GM23338 (cell line): ENCODE data around the gene GFI1B. TPM values are rescaled to one million over a fixed set of nuclear protein-coding genes. Genes with fewer than 3 reads are reported as not detected.
A peak's percentile ranks its signal among the peaks of the same experiment; 100 is the strongest.

Source experiments
- ATAC-seq: fragments of 200-7000 bp; cut with Tn5 transposase; 3 replicates; pipeline ENCODE4 v1.9.1; 2020
- DNase-seq: peaks from one replicate; pipeline ENCODE4 v3.0.0-alpha.2; 2015; ENCODE audit warnings: low spot score
- H2AFZ ChIP-seq: fragments of 200-600 bp; sonication (generic); 2 replicates; pipeline ENCODE4 v1.8.0; 2016; ENCODE audit warnings: antibody characterized with exemption, mild to moderate bottlenecking, moderate library complexity
- H3F3A ChIP-seq: fragments of 200-600 bp; sonication (generic); replicated peaks from 2 replicates; pipeline ENCODE4 v1.8.0; 2017; ENCODE audit warnings: antibody characterized with exemption, mixed run types, low read depth
- H3K27ac ChIP-seq: fragments of 200-600 bp; sonication (generic); 2 replicates; pipeline ENCODE4 v1.6.1; 2016; ENCODE audit warnings: low read depth
- H3K27me3 ChIP-seq: fragments of 200-600 bp; sonication (generic); 2 replicates; pipeline ENCODE4 v1.8.0; 2016; ENCODE audit warnings: mild to moderate bottlenecking, mixed run types, moderate library complexity; ENCODE audit not compliant: insufficient read depth
- H3K36me3 ChIP-seq: fragments of 200-600 bp; sonication (generic); 2 replicates; pipeline ENCODE4 v1.8.0; 2016; ENCODE audit warnings: mild to moderate bottlenecking; ENCODE audit not compliant: insufficient read depth
- H3K4me1 ChIP-seq: fragments of 200-600 bp; sonication (generic); 2 replicates; pipeline ENCODE4 v1.8.0; 2016; ENCODE audit warnings: mild to moderate bottlenecking, moderate library complexity; ENCODE audit not compliant: insufficient read depth
- H3K4me2 ChIP-seq: fragments of 200-600 bp; sonication (generic); 2 replicates; pipeline ENCODE4 v1.7.1; 2017; ENCODE audit warnings: mixed run types
- H3K4me3 ChIP-seq: fragments of 200-600 bp; sonication (generic); 2 replicates; pipeline ENCODE4 v1.6.1; 2016; ENCODE audit warnings: mixed run types
- H3K79me2 ChIP-seq: fragments of 200-600 bp; sonication (generic); replicated peaks from 2 replicates; pipeline ENCODE4 v1.8.0; 2017; ENCODE audit warnings: mild to moderate bottlenecking; ENCODE audit not compliant: insufficient read depth
- H3K9me2 ChIP-seq: fragments of 200-600 bp; sonication (generic); 2 replicates; pipeline ENCODE4 v1.8.0; 2017; ENCODE audit not compliant: insufficient read depth
- H4K20me1 ChIP-seq: fragments of 200-600 bp; sonication (generic); replicated peaks from 2 replicates; pipeline ENCODE4 v1.8.0; 2017; ENCODE audit warnings: mild to moderate bottlenecking; ENCODE audit not compliant: insufficient read depth
- H3K27ac Mint-ChIP-seq: 2 replicates; pipeline ENCODE4 v1.8.0; 2020; ENCODE audit warnings: inconsistent platforms, mild to moderate bottlenecking, moderate library complexity, mixed read lengths
- H3K27me3 Mint-ChIP-seq: 3 replicates; pipeline ENCODE4 v1.8.0; 2022; ENCODE audit warnings: low read depth, mild to moderate bottlenecking, moderate library complexity, mixed read lengths, inconsistent platforms; ENCODE audit not compliant: insufficient read depth, poor library complexity
- H3K36me3 Mint-ChIP-seq: 3 replicates; pipeline ENCODE4 v1.8.0; 2021; ENCODE audit warnings: low read depth, mild to moderate bottlenecking, inconsistent platforms, moderate library complexity, mixed read lengths
- H3K4me1 Mint-ChIP-seq: 3 replicates; pipeline ENCODE4 v1.8.0; 2020; ENCODE audit warnings: mild to moderate bottlenecking, inconsistent platforms, mixed read lengths
- H3K4me3 Mint-ChIP-seq: 3 replicates; pipeline ENCODE4 v1.8.0; 2021; ENCODE audit warnings: moderate library complexity, mild to moderate bottlenecking, inconsistent platforms, mixed read lengths
- H3K9me3 Mint-ChIP-seq: 3 replicates; pipeline ENCODE4 v1.8.0; 2020; ENCODE audit warnings: moderate library complexity, mild to moderate bottlenecking, inconsistent platforms, mixed read lengths
- CREB1 ChIP-seq: fragments of 250-450 bp; sonication (Bioruptor Pico); IDR thresholded peaks from 2 replicates; pipeline ENCODE4 v1.5.0; 2020; ENCODE audit warnings: low read depth, mild to moderate bottlenecking, moderate library complexity
- ETS1 ChIP-seq: IDR thresholded peaks from 2 replicates; pipeline ENCODE4 v1.6.1; 2016; ENCODE audit warnings: antibody characterized with exemption
- EZH2 ChIP-seq: fragments of 200-600 bp; sonication (generic); IDR thresholded peaks from one replicate; pipeline ENCODE4 v1.8.0; 2017; ENCODE audit warnings: antibody characterized with exemption, mild to moderate bottlenecking, low read depth; ENCODE audit not compliant: unreplicated experiment
- EZH2phosphoT487 ChIP-seq: fragments of 200-600 bp; sonication (generic); IDR thresholded peaks from one replicate; pipeline ENCODE4 v1.8.1; 2018; ENCODE audit warnings: antibody characterized with exemption; ENCODE audit not compliant: unreplicated experiment
- JUNB ChIP-seq: IDR thresholded peaks from one replicate; pipeline ENCODE4 v1.6.1; 2016; ENCODE audit warnings: antibody characterized with exemption; ENCODE audit not compliant: unreplicated experiment
- NANOG ChIP-seq: IDR thresholded peaks from 2 replicates; pipeline ENCODE4 v1.6.1; 2016; ENCODE audit warnings: antibody characterized with exemption, borderline replicate concordance
- POLR2AphosphoS5 ChIP-seq: IDR thresholded peaks from 2 replicates; pipeline ENCODE4 v1.6.1; 2016; ENCODE audit warnings: antibody characterized with exemption, low read depth
- REST ChIP-seq: IDR thresholded peaks from one replicate; pipeline ENCODE4 v1.6.1; 2018; ENCODE audit warnings: antibody characterized with exemption; ENCODE audit not compliant: unreplicated experiment
- STAT1 ChIP-seq: IDR thresholded peaks from one replicate; pipeline ENCODE4 v1.6.1; 2016; ENCODE audit warnings: antibody characterized with exemption; ENCODE audit not compliant: unreplicated experiment
- ZNF114 ChIP-seq: fragments of 250-450 bp; sonication (Bioruptor Pico); IDR thresholded peaks from 2 replicates; pipeline ENCODE4 v1.5.0; 2020; ENCODE audit warnings: mild to moderate bottlenecking, moderate library complexity
- ZNF331 ChIP-seq: fragments of 250-450 bp; sonication (Bioruptor Pico); IDR thresholded peaks from 2 replicates; pipeline ENCODE4 v1.5.0; 2020; ENCODE audit warnings: low read depth, mild to moderate bottlenecking, moderate library complexity
- polyA plus RNA-seq: library from polyadenylated mRNA; unstranded; fragments of >200 nt; fragmentation: Nextera tagmentation; extraction: Ambion mirVana; gene quantifications from 2 replicates; pipeline ENCODE4 v1.2.1, GENCODE V29; 2016
- total RNA-seq: library from RNA; depleted of rRNA; stranded (reverse); fragments of >200 nt; shearing (Covaris generic); gene quantifications from 2 replicates; pipeline ENCODE4 v1.2.3, GENCODE V29; 2014
- TF ChIP-seq, protein P1 (sequence below), 2 experiments: fragments of 200-600 bp in 1 of 2; sonication (generic) in 1 of 2; conservative IDR thresholded peaks; 2 replicates each; pipeline versions ENCODE4 v1.5.1 to v1.6.1; 2016 to 2017; ENCODE audit warnings: antibody characterized with exemption in 2 of 2, low read depth in 2 of 2, mild to moderate bottlenecking in 2 of 2, moderate library complexity in 1 of 2
- TF ChIP-seq, protein P2 (sequence below): fragments of 250-450 bp; sonication (Bioruptor Pico); IDR thresholded peaks from 2 replicates; pipeline ENCODE4 v1.5.0; 2020; ENCODE audit warnings: mild to moderate bottlenecking, moderate library complexity

GFI1B gene
- total and polyA plus RNA-seq, 2 experiments from 2014 or later = 0.38 TPM; not detected in 1

GRCh38 chr9:133003071-133003461 lies 24.6 kb downstream of the GFI1B start:
- Histone ChIP-seq H3K27me3 (peaks cover 51% of the 10 kb centered on the region), H3K79me2 (no peaks in the 10 kb centered on the region), H3K4me2 (peak overlapping the region; percentile 71), H3K4me1 (peaks cover 23% of the 10 kb centered on the region), H3F3A (0 out of 2 replicates have a peak, but pooled peaks cover 4% of the 10 kb centered on the region), H2AFZ (no peak overlapping the region), H3K9me2 (no peaks in the 10 kb centered on the region), H3K4me3 (peak overlapping the region; percentile 38; the same call in 1 of the 2 replicates), H4K20me1 (no peaks in the 10 kb centered on the region), H3K36me3 (no peaks in the 10 kb centered on the region), H3K27ac (no peak overlapping the region)
- H3K27me3 Mint-ChIP-seq = peaks cover 51% of the 10 kb centered on the region
- no peak overlapping the region for H3K4me3 Mint-ChIP-seq
- no peak overlapping the region for H3K27ac Mint-ChIP-seq
- DNase-seq (no peak), ATAC-seq (peak; percentile 3; the same call in 2 of the 3 replicates)
- TF ChIP-seq REST (no peak), ZNF331 (CRISPR knock-in tag) (no peak), ZNF114 (no peak), JUNB (no peak), EZH2phosphoT487 (no peak), EZH2 (no peak), ETS1 (no peak), STAT1 (no peak), NANOG (no peak), CREB1 (CRISPR knock-in tag) (no peak), POLR2AphosphoS5 (no peak)
- TF ChIP-seq, protein P1, sequence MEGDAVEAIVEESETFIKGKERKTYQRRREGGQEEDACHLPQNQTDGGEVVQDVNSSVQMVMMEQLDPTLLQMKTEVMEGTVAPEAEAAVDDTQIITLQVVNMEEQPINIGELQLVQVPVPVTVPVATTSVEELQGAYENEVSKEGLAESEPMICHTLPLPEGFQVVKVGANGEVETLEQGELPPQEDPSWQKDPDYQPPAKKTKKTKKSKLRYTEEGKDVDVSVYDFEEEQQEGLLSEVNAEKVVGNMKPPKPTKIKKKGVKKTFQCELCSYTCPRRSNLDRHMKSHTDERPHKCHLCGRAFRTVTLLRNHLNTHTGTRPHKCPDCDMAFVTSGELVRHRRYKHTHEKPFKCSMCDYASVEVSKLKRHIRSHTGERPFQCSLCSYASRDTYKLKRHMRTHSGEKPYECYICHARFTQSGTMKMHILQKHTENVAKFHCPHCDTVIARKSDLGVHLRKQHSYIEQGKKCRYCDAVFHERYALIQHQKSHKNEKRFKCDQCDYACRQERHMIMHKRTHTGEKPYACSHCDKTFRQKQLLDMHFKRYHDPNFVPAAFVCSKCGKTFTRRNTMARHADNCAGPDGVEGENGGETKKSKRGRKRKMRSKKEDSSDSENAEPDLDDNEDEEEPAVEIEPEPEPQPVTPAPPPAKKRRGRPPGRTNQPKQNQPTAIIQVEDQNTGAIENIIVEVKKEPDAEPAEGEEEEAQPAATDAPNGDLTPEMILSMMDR (conservative IDR thresholded peaks at IDR 0.05; ENCODE audit: low read depth in 2 of 2) = no peak
- TF ChIP-seq, protein P2, sequence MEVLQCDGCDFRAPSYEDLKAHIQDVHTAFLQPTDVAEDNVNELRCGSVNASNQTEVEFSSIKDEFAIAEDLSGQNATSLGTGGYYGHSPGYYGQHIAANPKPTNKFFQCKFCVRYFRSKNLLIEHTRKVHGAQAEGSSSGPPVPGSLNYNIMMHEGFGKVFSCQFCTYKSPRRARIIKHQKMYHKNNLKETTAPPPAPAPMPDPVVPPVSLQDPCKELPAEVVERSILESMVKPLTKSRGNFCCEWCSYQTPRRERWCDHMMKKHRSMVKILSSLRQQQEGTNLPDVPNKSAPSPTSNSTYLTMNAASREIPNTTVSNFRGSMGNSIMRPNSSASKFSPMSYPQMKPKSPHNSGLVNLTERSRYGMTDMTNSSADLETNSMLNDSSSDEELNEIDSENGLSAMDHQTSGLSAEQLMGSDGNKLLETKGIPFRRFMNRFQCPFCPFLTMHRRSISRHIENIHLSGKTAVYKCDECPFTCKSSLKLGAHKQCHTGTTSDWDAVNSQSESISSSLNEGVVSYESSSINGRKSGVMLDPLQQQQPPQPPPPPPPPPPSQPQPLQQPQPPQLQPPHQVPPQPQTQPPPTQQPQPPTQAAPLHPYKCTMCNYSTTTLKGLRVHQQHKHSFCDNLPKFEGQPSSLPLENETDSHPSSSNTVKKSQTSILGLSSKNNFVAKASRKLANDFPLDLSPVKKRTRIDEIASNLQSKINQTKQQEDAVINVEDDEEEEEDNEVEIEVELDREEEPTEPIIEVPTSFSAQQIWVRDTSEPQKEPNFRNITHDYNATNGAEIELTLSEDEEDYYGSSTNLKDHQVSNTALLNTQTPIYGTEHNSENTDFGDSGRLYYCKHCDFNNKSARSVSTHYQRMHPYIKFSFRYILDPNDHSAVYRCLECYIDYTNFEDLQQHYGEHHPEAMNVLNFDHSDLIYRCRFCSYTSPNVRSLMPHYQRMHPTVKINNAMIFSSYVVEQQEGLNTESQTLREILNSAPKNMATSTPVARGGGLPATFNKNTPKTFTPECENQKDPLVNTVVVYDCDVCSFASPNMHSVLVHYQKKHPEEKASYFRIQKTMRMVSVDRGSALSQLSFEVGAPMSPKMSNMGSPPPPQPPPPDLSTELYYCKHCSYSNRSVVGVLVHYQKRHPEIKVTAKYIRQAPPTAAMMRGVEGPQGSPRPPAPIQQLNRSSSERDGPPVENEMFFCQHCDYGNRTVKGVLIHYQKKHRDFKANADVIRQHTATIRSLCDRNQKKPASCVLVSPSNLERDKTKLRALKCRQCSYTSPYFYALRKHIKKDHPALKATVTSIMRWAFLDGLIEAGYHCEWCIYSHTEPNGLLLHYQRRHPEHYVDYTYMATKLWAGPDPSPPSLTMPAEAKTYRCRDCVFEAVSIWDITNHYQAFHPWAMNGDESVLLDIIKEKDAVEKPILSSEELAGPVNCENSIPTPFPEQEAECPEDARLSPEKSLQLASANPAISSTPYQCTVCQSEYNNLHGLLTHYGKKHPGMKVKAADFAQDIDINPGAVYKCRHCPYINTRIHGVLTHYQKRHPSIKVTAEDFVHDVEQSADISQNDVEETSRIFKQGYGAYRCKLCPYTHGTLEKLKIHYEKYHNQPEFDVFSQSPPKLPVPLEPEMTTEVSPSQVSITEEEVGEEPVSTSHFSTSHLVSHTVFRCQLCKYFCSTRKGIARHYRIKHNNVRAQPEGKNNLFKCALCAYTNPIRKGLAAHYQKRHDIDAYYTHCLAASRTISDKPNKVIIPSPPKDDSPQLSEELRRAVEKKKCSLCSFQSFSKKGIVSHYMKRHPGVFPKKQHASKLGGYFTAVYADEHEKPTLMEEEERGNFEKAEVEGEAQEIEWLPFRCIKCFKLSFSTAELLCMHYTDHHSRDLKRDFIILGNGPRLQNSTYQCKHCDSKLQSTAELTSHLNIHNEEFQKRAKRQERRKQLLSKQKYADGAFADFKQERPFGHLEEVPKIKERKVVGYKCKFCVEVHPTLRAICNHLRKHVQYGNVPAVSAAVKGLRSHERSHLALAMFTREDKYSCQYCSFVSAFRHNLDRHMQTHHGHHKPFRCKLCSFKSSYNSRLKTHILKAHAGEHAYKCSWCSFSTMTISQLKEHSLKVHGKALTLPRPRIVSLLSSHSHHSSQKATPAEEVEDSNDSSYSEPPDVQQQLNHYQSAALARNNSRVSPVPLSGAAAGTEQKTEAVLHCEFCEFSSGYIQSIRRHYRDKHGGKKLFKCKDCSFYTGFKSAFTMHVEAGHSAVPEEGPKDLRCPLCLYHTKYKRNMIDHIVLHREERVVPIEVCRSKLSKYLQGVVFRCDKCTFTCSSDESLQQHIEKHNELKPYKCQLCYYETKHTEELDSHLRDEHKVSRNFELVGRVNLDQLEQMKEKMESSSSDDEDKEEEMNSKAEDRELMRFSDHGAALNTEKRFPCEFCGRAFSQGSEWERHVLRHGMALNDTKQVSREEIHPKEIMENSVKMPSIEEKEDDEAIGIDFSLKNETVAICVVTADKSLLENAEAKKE = no peak
- H3K36me3 Mint-ChIP-seq = no peaks in the 10 kb centered on the region
- H3K4me1 Mint-ChIP-seq = peaks cover 37% of the 10 kb centered on the region
- no peaks in the 10 kb centered on the region; the same call in 2 of the 3 replicates for H3K9me3 Mint-ChIP-seq
